ENCODE data around the gene WDR7. TPM values are rescaled to one million over a fixed set of nuclear protein-coding genes. Genes with fewer than 3 reads are reported as not detected.

WDR7 gene
- total RNA-seq, 6 experiments from 2014 or later = 10.4 to 18.8 (median 15.3) TPM

GRCh38 chr18:56662902-56663301 lies 11.7 kb downstream of the WDR7 start:
- Histone ChIP-seq H3K4me3 (no peak overlapping the region), H3K27ac (no peak overlapping the region), H3K36me3 (no peaks in the 10 kb centered on the region), H3K4me1 (no peaks in the 10 kb centered on the region), H3K27me3 (no peaks in the 10 kb centered on the region), H3K9me3 (no peaks in the 10 kb centered on the region)
- no peak for TF ChIP-seq CTCF (IDR thresholded peaks at IDR 0.05)
- no peak for TF ChIP-seq POLR2A (IDR thresholded peaks at IDR 0.05)
- 87% methylated on average over 2 of the region's 2 CpGs for WGBS (ENCODE audit: insufficient coverage, low coverage, low lambda C conversion rate, missing lambda C conversion rate)
- DNase-seq = no peak
- ATAC-seq = no peak
- intact Hi-C loops (cut with DNase I) = no loop called here

- intact Hi-C loops (cut with DNase I) = no loop called here
- DNase-seq (no peak), ATAC-seq (peak in 1 of 4 donors; percentile 25)
- no peak overlapping the region for H3K4me3 ChIP-seq
- H3K36me3 ChIP-seq = peaks cover 0 to 4% (median 0%) of the 10 kb centered on the region in 4 donors
- H3K27ac ChIP-seq = no peak overlapping the region
- H3K27me3 ChIP-seq = no peaks in the 10 kb centered on the region
- peaks cover 0 to 9% (median 3%) of the 10 kb centered on the region in 4 donors for H3K4me1 ChIP-seq
- TF ChIP-seq POLR2A (IDR thresholded peaks at IDR 0.05) = no peak
- no peak for TF ChIP-seq CTCF (IDR thresholded peaks at IDR 0.05)
- no peaks in the 10 kb centered on the region for H3K9me3 ChIP-seq
- WGBS (ENCODE audit: insufficient coverage, low coverage, low lambda C conversion rate, missing lambda C conversion rate) = 73% methylated on average over 8 of the region's 8 CpGs
Measured at GRCh38 chr18:56672391-56672790, 21.2 kb downstream of the WDR7 start.

- no peak overlapping the region for H3K4me3 ChIP-seq
- peaks cover 0 to 9% (median 3%) of the 10 kb centered on the region in 4 donors for H3K4me1 ChIP-seq
- peaks cover 0 to 4% (median 0%) of the 10 kb centered on the region in 4 donors for H3K36me3 ChIP-seq
- ATAC-seq (no peak), DNase-seq (no peak)
- 87% methylated on average over 3 of the region's 3 CpGs for WGBS (ENCODE audit: insufficient coverage, low coverage, low lambda C conversion rate, missing lambda C conversion rate)
- TF ChIP-seq CTCF (IDR thresholded peaks at IDR 0.05) (no peak), POLR2A (IDR thresholded peaks at IDR 0.05) (no peak)
- H3K27ac ChIP-seq = no peak overlapping the region
- intact Hi-C loops (cut with DNase I) = no loop called here
- H3K9me3 ChIP-seq = no peaks in the 10 kb centered on the region
- H3K27me3 ChIP-seq = no peaks in the 10 kb centered on the region
Measured at GRCh38 chr18:56672981-56673380, 21.8 kb downstream of the WDR7 start.

- Histone ChIP-seq H3K4me1 (no peaks in the 10 kb centered on the region), H3K36me3 (peaks cover 0 to 6% (median 2%) of the 10 kb centered on the region in 4 donors), H3K27me3 (no peaks in the 10 kb centered on the region), H3K4me3 (no peak overlapping the region), H3K9me3 (no peaks in the 10 kb centered on the region), H3K27ac (no peak overlapping the region)
- ATAC-seq (no peak), DNase-seq (no peak)
- TF ChIP-seq POLR2A (IDR thresholded peaks at IDR 0.05) (no peak), CTCF (IDR thresholded peaks at IDR 0.05) (no peak)
- WGBS (ENCODE audit: insufficient coverage, low coverage, low lambda C conversion rate, missing lambda C conversion rate) = 69% methylated on average over 2 of the region's 2 CpGs
- intact Hi-C loops (cut with DNase I) = no loop called here
Measured at GRCh38 chr18:56676639-56677038, 25.5 kb downstream of the WDR7 start.
